Transverse colon (tissue), 4 donors: ENCODE measurements around the gene CSPG5. TPM values are rescaled to one million over a fixed set of nuclear protein-coding genes. Genes with fewer than 3 reads are reported as not detected.

ENCODE experiments used
- DNase-seq: peaks from one replicate; pipeline ENCODE4 v3.0.0-alpha.2; 2019
- H3K27ac ChIP-seq, 4 donors: fragments of 200-600 bp; sonication (generic); 2 replicates each; pipeline ENCODE4 v1.5.1; 2016 to 2018; ENCODE audit warnings: inconsistent platforms in 4 of 4
- H3K27me3 ChIP-seq: fragments of 200-600 bp; sonication (generic); 2 replicates; pipeline ENCODE4 v1.5.1; 2017; ENCODE audit warnings: inconsistent platforms
- H3K36me3 ChIP-seq, 4 donors: fragments of 200-600 bp; sonication (generic); 2 replicates each; pipeline ENCODE4 v1.5.1; 2017 to 2019; ENCODE audit warnings: inconsistent platforms in 4 of 4
- H3K4me1 ChIP-seq, 4 donors: fragments of 200-600 bp; sonication (generic); 2 replicates each; pipeline ENCODE4 v1.5.1; 2017 to 2020; ENCODE audit warnings: inconsistent platforms in 4 of 4
- H3K4me3 ChIP-seq, 4 donors: fragments of 200-600 bp; sonication (generic); 1 replicate in 1 of 4; 2 replicates in 3 of 4; pipeline versions ENCODE4 v1.5.1 to v1.6.1; 2017 to 2019; ENCODE audit warnings: inconsistent platforms in 4 of 4
- H3K9me3 ChIP-seq, 2 donors: fragments of 200-600 bp; sonication (generic); 2 replicates each; pipeline ENCODE4 v1.5.1; 2017 to 2019; ENCODE audit warnings: inconsistent platforms in 2 of 2
- EP300 ChIP-seq: sonication (generic); formaldehyde crosslinking; IDR thresholded peaks from one replicate; pipeline ENCODE4 v1.6.1; 2017; ENCODE audit warnings: antibody characterized with exemption, low read depth
- POLR2A ChIP-seq: fragments of 450-650 bp; IDR thresholded peaks from one replicate; pipeline ENCODE4 v1.6.1; 2016; ENCODE audit warnings: antibody characterized with exemption, mild to moderate bottlenecking, moderate library complexity
- POLR2AphosphoS5 ChIP-seq, 3 donors: sonication (generic); formaldehyde crosslinking; IDR thresholded peaks; one replicate each; pipeline ENCODE4 v1.6.1; 2016; ENCODE audit warnings: antibody characterized with exemption in 3 of 3
- whole genome bisulfite sequencing, 2 donors: methylation state at CpG; one replicate each; pipeline ENCODE4 v1.1.5; 2018; ENCODE audit warnings: low coverage in 1 of 2; 5-methylcytosine and 5-hydroxymethylcytosine counted together
- in situ Hi-C, 4 donors: fragments of 200-750 bp; cut with MboI; loops; one replicate each; pipeline versions ENCODE4 v1.15.0 to v1.15.1; 2017; ENCODE audit warnings: low sequenced_read_pairs in 3 of 4, low pct_ligation_motif_present in 1 of 4, low pct_unique_long_range_greater_than_20kb in 1 of 4
- intact Hi-C: fragments of 100-400 bp; cut with DNase I; formaldehyde crosslinking; loops from one replicate; pipeline ENCODE4 v1.15.1; 2023; ENCODE audit warnings: low total_unique reads
- total RNA-seq, 4 donors: library from RNA; depleted of rRNA; stranded (reverse); fragments of >200 nt; gene quantifications; one replicate each; pipeline ENCODE4 v1.1.0, GENCODE V29; 2016
- TF ChIP-seq, protein P1 (sequence below), 5 experiments: fragments of 200-600 bp in 3 of 5; fragments of 450-650 bp in 2 of 5; sonication (generic) in 3 of 5; IDR thresholded peaks; 1 replicate in 2 of 5; 2 replicates in 3 of 5; pipeline ENCODE4 v1.5.1; 2016 to 2017; ENCODE audit warnings: antibody characterized with exemption in 5 of 5, inconsistent platforms in 3 of 5, mild to moderate bottlenecking in 2 of 5, moderate library complexity in 1 of 5

CSPG5 gene
- total RNA-seq, 4 donors from 2014 or later, result 0.60 to 2.6 (median 0.96) TPM; not detected in 1

DNA sequence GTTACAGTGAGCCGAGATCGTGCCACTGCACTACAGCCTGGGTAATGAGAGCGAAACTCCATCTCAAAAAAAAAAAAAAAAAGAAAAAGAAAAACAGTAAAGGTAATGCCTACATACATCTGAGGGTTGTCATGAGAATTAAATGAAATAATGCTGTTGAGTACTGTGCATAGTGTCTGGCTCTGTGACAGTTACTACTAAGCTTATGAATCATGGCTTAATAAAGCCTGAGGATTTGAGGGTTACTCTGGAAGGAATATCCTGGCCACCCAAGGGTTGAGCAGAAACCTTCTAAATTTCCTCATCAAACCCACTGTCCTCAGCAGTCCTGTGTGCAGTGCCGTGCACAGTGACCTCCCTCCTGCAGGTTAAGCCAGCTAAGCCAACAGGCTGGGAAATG, 38.4 kb downstream of the CSPG5 start:
- H3K4me3 ChIP-seq, result no peak overlapping the region
- 80 to 87% methylated on average over 1 to 4 of the region's 4 CpGs for WGBS, 2 donors
- no peak for DNase-seq
- no peaks in the 10 kb centered on the region for H3K27me3 ChIP-seq
- intact Hi-C loops (no loop called here), in situ Hi-C loops (loop anchor here in 1 of 4 donors (25.0 kb wide), 1 partner anchor 622 kb away; no protein-coding TSS in a partner anchor)
- no peaks in the 10 kb centered on the region for H3K9me3 ChIP-seq
- peaks cover 0 to 9% (median 2%) of the 10 kb centered on the region in 4 donors for H3K4me1 ChIP-seq
- H3K36me3 ChIP-seq, result no peaks in the 10 kb centered on the region
- no peak overlapping the region for H3K27ac ChIP-seq
- no peak for TF ChIP-seq POLR2AphosphoS5 (IDR thresholded peaks at IDR 0.05)
- no peak for TF ChIP-seq POLR2A
- no peak for TF ChIP-seq EP300
- TF ChIP-seq, protein P1, sequence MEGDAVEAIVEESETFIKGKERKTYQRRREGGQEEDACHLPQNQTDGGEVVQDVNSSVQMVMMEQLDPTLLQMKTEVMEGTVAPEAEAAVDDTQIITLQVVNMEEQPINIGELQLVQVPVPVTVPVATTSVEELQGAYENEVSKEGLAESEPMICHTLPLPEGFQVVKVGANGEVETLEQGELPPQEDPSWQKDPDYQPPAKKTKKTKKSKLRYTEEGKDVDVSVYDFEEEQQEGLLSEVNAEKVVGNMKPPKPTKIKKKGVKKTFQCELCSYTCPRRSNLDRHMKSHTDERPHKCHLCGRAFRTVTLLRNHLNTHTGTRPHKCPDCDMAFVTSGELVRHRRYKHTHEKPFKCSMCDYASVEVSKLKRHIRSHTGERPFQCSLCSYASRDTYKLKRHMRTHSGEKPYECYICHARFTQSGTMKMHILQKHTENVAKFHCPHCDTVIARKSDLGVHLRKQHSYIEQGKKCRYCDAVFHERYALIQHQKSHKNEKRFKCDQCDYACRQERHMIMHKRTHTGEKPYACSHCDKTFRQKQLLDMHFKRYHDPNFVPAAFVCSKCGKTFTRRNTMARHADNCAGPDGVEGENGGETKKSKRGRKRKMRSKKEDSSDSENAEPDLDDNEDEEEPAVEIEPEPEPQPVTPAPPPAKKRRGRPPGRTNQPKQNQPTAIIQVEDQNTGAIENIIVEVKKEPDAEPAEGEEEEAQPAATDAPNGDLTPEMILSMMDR (IDR thresholded peaks at IDR 0.05), result no peak

DNA sequence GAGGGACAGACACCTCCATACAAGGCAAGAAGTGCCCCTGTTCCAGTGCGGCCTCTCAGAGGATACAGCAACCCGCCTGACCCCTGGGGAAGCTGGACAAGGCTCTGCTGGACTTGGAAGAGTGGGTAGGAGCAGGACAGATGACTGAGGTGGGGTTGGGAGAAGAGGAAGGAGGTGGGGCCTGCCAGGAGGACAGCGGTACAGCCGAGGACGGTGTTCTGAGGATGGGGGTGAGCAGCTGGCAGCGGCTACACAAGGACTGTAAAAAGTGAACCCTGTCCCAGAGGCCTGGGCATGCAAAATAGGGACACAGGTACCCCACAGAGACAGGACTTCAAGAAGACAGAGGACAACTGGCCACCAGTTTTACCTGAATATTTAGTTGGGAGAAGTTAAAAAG, 41.7 kb downstream of the CSPG5 start:
- TF ChIP-seq POLR2AphosphoS5 (IDR thresholded peaks at IDR 0.05), result no peak
- in situ Hi-C loops (loop anchor here in 1 of 4 donors (25.0 kb wide), 1 partner anchor 625 kb away; no protein-coding TSS in a partner anchor), intact Hi-C loops (no loop called here)
- H3K9me3 ChIP-seq, result no peaks in the 10 kb centered on the region
- no peak overlapping the region for H3K4me3 ChIP-seq
- H3K4me1 ChIP-seq, result no peaks in the 10 kb centered on the region
- no peaks in the 10 kb centered on the region for H3K27me3 ChIP-seq
- no peak overlapping the region for H3K27ac ChIP-seq
- WGBS, 2 donors, result 92% methylated on average over 6 of the region's 6 CpGs; no CpG with 5 or more reads in 1 of the 2 donors
- no peak for DNase-seq
- no peaks in the 10 kb centered on the region for H3K36me3 ChIP-seq

DNA sequence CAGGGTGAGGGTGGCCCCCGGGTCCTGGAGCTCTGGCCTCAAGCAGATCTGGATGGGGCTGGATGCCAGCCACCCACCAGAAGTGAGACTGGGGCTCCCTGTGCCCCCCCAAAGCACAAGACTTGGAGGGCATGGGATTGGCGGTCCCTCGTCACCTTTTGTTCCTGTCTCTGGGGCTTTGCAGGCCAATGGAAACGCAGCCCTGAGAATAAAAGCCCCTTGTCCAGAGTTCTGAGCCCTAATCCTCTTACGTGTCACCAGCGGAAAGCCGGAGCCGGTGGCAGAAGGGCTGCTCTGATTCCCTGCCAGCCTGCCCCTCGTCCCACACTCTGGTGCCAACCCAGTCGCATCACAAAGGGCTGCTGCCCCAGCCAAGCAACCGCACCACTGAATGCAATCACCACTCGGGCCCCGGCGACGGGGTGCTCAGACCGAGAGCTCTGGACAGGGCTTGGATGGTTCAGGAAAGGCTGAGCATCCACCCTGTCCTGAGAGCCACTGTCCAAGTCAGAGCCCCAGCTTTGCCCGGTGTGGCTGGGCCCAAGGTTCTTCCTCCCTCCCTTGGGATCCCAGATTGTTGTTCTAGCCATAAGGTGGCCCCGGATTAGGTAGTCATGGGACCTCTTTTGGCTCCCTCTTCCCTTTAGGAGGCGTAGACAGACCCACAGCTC, 42.3 kb downstream of the CSPG5 start:
- TF ChIP-seq, protein P1 (IDR thresholded peaks at IDR 0.05), result no peak
- TF ChIP-seq POLR2A (no peak), EP300 (no peak), POLR2AphosphoS5 (IDR thresholded peaks at IDR 0.05) (no peak)
- no peak overlapping the region for H3K4me3 ChIP-seq
- no peak overlapping the region for H3K27ac ChIP-seq

DNA sequence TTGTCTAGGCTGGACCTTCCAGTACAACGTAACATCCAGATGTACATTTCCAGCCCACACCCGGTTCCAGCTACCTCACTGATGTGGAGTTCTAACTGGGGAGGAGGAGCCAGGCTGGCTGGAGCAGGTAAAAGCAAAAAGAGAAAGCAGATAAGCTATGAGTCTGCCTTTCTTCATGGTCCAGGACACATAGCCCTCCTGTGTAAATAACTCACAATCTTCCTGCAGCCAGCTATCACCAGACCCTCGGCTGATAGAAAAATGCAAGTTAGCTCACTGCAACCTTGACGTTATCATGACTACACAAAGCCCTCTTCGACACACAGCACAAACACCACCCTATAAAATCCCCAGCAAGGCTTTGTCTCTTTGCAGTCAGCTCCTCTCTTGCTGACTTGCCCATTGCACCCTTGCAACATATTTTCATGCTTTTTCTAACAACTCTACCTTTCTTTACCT, 44.6 kb downstream of the CSPG5 start:
- DNase-seq, result no peak
- TF ChIP-seq POLR2A (no peak), POLR2AphosphoS5 (IDR thresholded peaks at IDR 0.05) (no peak), EP300 (no peak)
- TF ChIP-seq, protein P1 (IDR thresholded peaks at IDR 0.05), result no peak
- in situ Hi-C loops (loop anchor here in 1 of 4 donors (25.0 kb wide), 1 partner anchor 628 kb away; no protein-coding TSS in a partner anchor), intact Hi-C loops (no loop called here)
- Histone ChIP-seq H3K27ac (no peak overlapping the region), H3K36me3 (no peaks in the 10 kb centered on the region), H3K27me3 (no peaks in the 10 kb centered on the region), H3K9me3 (no peaks in the 10 kb centered on the region), H3K4me3 (no peak overlapping the region), H3K4me1 (no peaks in the 10 kb centered on the region)
- 64 to 68% methylated on average over 3 to 5 of the region's 5 CpGs for WGBS, 2 donors

More for the DNA sequence above, 42.3 kb downstream of the CSPG5 start:
- 89% methylated on average over 17 of the region's 19 CpGs; no CpG with 5 or more reads in 1 of the 2 donors for WGBS, 2 donors
- H3K4me1 ChIP-seq, result no peaks in the 10 kb centered on the region
- DNase-seq, result no peak
- no peaks in the 10 kb centered on the region for H3K9me3 ChIP-seq
- H3K27me3 ChIP-seq, result no peaks in the 10 kb centered on the region
- no peaks in the 10 kb centered on the region for H3K36me3 ChIP-seq
- intact Hi-C loops (no loop called here), in situ Hi-C loops (loop anchor here in 1 of 4 donors (25.0 kb wide), 1 partner anchor 626 kb away; no protein-coding TSS in a partner anchor)
